Psoas muscle (tissue), 8 donors: ENCODE data around the gene RAB11FIP3. TPM values are rescaled to one million over a fixed set of nuclear protein-coding genes. Genes with fewer than 3 reads are reported as not detected.
A peak's percentile ranks its signal among the peaks of the same experiment; 100 is the strongest.

Experiments used
- ATAC-seq, 4 donors: fragments of 200-7000 bp; cut with Tn5 transposase; one replicate each; pipeline ENCODE4 v1.9.1; 2020; ENCODE audit warnings: moderate library complexity in 3 of 4, mild to moderate bottlenecking in 2 of 4
- DNase-seq, 2 donors: peaks; one replicate each; pipeline ENCODE4 v3.0.0-alpha.2; 2020
- H3K27ac ChIP-seq: fragments of 200-600 bp; one replicate; pipeline ENCODE4 v1.8.0; 2022
- H3K27me3 ChIP-seq, 3 donors: fragments of 200-600 bp in 1 of 3; one replicate each; pipeline versions ENCODE4 v1.6.1 to v1.8.0; 2013 to 2022; ENCODE audit warnings: low read length in 2 of 3, mild to moderate bottlenecking in 2 of 3, moderate library complexity in 1 of 3; ENCODE audit not compliant: insufficient read depth in 3 of 3
- H3K36me3 ChIP-seq, 2 donors: fragments of 200-600 bp in 1 of 2; one replicate each; pipeline versions ENCODE4 v1.6.1 to v1.8.0; 2013 to 2022; ENCODE audit warnings: low read depth in 1 of 2, mild to moderate bottlenecking in 1 of 2, moderate library complexity in 1 of 2; ENCODE audit not compliant: insufficient read depth in 1 of 2
- H3K4me1 ChIP-seq: fragments of 200-600 bp; one replicate; pipeline ENCODE4 v1.8.0; 2022
- H3K4me3 ChIP-seq: fragments of 200-600 bp; one replicate; pipeline ENCODE4 v1.8.0; 2022; ENCODE audit warnings: mild to moderate bottlenecking
- H3K9me3 ChIP-seq: fragments of 200-600 bp; one replicate; pipeline ENCODE4 v1.8.0; 2022
- WGBS, 3 donors: extraction: QIAGEN DNeasy Blood & Tissue Kit; methylation state at CpG; one replicate each; pipeline versions ENCODE4 v1.1.6 to v1.1.7; 2013; 5-methylcytosine and 5-hydroxymethylcytosine counted together
- intact Hi-C, 2 donors: fragments of 100-400 bp; cut with DNase I; formaldehyde crosslinking; loops; one replicate each; pipeline versions ENCODE4 v1.11.0 to v1.14.2; 2022
- polyA plus RNA-seq, 3 donors: library from polyadenylated mRNA; stranded (reverse); fragments of 200-250 nt; gene quantifications; one replicate each; pipeline ENCODE4 v1.2.3, GENCODE V29; 2013
- total RNA-seq, 4 donors: library from RNA; stranded (reverse); fragmentation: NEBNext Ultra II Directional in 2 of 4; extraction: Animal tissue kit (Norgen Biotek cat#: 25700) in 2 of 4; gene quantifications; one replicate each; pipeline versions ENCODE4 v1.2.1 to v1.2.4, GENCODE V29; 2021 to 2023
- TF ChIP-seq, protein P1 (sequence below): fragments of 200-600 bp; IDR thresholded peaks from one replicate; pipeline ENCODE4 v1.8.0; 2022; ENCODE audit warnings: antibody characterized with exemption
- donor health status: healthy with polysubstance abuse.
- donor health status: DM: no; HTN: no; CAD: no; lungs with moderate emphysema.
- donor health status: Bipolar disorder and iron deficiency.
- donor health status: healthy.
- donor health status: DM: yes; HTN: yes; CAD: no.
- donor health status: DM: no; HTN: no; CAD: no.
- donor health status: DM: no; HTN: no; CAD: no.
- donor health status: DM: yes; HTN: yes; CAD: no.

Gene RAB11FIP3
- total and polyA plus RNA-seq, 7 donors: 20.3 to 89.5 (median 44.7) TPM

DNA sequence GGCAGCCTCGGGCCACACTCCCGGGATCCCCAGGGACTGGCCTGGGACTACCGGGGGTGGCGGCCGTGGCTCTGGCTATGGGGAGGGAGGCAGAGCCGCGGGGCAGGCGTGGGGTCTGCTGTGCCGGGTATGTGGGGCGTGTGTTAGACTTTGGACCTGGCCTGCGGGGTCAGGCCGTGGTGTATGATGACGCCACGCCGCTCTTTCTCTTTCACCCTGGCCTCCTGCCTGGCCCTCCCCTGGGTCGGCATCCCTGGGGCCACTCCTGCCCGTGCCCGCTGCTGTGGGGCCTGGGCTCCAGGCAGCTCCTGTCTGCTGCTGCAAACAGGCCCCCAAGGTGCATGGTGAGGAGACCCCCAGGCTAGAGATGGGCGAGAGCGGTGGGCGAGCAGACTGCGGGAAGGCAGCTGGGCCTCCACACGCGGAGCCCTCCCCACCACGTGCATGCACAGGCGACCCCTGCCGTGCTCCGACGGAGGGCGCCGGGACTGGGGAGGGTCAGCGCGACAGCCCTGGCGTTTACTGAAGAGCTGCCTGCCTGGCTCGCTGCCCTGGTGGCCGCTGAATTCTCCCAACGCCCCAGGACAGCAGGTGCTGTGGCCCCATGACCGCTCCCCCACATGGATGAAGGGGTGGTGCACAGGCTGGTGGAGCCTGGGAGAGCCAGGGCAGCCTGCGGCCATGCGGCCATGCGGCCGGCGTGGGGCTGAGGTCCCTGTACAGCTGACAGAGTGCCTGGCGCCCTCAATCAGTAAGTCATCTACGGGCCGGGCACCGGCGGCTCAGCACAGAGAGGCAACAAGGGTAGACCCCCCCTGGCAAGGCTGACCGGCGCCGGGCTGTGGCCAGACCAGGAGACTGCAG lies 118.1 kb downstream of the RAB11FIP3 start:
- no peak for ATAC-seq
- Histone ChIP-seq H3K36me3 (peaks cover 0 to 22% of the 10 kb centered on the region in 2 donors), H3K9me3 (no peaks in the 10 kb centered on the region), H3K27me3 (no peaks in the 10 kb centered on the region), H3K4me1 (no peaks in the 10 kb centered on the region), H3K4me3 (no peak overlapping the region), H3K27ac (no peak overlapping the region)
- intact Hi-C loops: no loop called here
- DNase-seq: no peak
- TF ChIP-seq, protein P1, sequence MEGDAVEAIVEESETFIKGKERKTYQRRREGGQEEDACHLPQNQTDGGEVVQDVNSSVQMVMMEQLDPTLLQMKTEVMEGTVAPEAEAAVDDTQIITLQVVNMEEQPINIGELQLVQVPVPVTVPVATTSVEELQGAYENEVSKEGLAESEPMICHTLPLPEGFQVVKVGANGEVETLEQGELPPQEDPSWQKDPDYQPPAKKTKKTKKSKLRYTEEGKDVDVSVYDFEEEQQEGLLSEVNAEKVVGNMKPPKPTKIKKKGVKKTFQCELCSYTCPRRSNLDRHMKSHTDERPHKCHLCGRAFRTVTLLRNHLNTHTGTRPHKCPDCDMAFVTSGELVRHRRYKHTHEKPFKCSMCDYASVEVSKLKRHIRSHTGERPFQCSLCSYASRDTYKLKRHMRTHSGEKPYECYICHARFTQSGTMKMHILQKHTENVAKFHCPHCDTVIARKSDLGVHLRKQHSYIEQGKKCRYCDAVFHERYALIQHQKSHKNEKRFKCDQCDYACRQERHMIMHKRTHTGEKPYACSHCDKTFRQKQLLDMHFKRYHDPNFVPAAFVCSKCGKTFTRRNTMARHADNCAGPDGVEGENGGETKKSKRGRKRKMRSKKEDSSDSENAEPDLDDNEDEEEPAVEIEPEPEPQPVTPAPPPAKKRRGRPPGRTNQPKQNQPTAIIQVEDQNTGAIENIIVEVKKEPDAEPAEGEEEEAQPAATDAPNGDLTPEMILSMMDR: no peak
- WGBS, 3 donors: 79 to 85% (median 83%) methylated on average over 45 to 51 of the region's 51 CpGs

DNA sequence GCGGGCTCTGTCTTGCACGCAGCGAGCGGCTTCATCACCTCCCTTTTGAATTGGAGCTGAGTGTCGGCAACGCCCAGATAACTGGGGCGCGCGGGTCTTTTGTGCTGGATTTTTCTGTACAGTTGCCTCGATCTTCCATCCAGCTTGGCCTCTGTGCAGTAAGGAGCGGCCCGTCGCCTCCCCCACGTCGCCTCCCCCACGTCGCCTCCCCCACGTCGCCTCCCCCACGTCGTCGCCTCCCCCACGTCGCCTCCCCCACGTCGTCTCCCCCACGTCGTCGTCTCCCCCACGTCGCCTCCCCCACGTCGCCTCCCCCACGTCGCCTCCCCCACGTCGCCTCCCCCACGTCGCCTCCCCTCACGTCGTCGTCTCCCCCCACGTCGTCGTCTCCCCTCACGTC lies 119.1 kb downstream of the RAB11FIP3 start:
- no peak for DNase-seq
- 92 to 95% (median 93%) methylated on average over 45 to 46 of the region's 46 CpGs for WGBS, 3 donors
- ATAC-seq: no peak
- H3K27ac ChIP-seq: no peak overlapping the region
- no peaks in the 10 kb centered on the region for H3K27me3 ChIP-seq
- H3K36me3 ChIP-seq: peaks cover 0 to 32% of the 10 kb centered on the region in 2 donors
- no peak overlapping the region for H3K4me3 ChIP-seq
- no peaks in the 10 kb centered on the region for H3K9me3 ChIP-seq
- intact Hi-C loops: no loop called here
- H3K4me1 ChIP-seq: no peaks in the 10 kb centered on the region
- TF ChIP-seq, protein P1: no peak

DNA sequence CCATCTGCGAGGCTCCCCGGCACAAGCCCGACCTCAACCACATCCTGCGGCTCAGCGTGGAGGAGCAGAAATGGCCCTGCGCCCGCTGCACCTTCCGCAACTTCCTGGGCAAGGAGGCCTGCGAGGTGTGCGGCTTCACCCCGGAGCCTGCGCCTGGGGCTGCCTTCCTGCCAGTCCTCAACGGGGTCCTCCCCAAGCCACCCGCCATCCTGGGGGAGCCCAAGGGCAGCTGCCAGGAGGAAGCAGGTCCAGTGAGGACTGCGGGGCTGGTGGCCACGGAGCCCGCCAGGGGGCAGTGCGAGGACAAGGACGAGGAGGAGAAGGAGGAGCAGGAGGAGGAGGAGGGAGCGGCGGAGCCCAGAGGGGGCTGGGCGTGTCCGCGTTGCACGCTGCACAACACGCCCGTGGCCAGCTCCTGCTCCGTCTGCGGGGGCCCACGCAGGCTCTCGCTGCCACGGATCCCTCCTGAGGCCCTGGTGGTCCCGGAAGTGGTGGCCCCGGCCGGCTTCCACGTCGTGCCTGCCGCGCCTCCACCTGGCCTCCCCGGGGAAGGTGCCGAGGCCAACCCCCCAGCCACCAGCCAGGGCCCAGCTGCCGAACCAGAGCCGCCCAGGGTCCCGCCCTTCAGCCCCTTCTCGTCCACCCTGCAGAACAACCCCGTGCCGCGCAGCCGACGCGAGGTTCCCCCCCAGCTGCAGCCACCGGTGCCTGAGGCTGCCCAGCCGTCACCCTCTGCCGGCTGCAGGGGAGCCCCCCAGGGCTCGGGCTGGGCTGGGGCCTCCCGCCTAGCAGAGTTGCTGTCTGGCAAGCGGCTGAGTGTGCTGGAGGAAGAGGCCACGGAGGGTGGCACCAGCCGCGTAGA lies 121.7 kb downstream of the RAB11FIP3 start:
- WGBS, 3 donors: 69 to 76% (median 72%) methylated on average over 44 to 60 of the region's 60 CpGs
- intact Hi-C loops: no loop called here
- DNase-seq: peak; percentile 77 to 90

DNA sequence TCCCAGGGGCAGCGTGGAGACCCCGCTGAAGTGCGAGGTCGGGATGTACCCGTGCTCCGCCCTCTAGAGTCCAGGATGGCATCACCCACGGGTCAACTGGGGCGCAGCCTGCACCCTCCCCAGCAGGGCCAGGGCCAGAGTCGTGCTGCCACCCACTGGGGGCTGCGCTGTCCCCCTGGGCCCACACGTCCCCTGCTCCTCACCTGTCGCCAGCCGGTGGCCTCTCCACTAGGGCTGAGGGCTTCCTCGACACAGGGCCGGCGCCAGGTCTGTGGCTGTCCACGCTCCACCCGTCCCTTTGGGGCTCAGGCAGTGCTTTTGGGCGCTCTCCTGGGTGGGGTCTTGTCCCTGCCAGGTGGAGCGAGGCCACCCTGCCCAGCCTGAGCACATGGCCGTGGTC lies 123.1 kb downstream of the RAB11FIP3 start:
- Histone ChIP-seq H3K9me3 (no peaks in the 10 kb centered on the region), H3K4me1 (no peaks in the 10 kb centered on the region), H3K27me3 (no peaks in the 10 kb centered on the region), H3K4me3 (no peak overlapping the region), H3K36me3 (peaks cover 8 to 52% of the 10 kb centered on the region in 2 donors), H3K27ac (no peak overlapping the region)
- ATAC-seq (no peak), DNase-seq (no peak)
- TF ChIP-seq, protein P1: no peak
- intact Hi-C loops: no loop called here
- WGBS, 3 donors: 94 to 96% (median 95%) methylated on average over 20 to 21 of the region's 21 CpGs

More for the DNA sequence above, 121.7 kb downstream of the RAB11FIP3 start:
- ATAC-seq: peak; percentile 68 to 83 (median 74)
- no peaks in the 10 kb centered on the region for H3K9me3 ChIP-seq
- H3K4me3 ChIP-seq: no peak overlapping the region
- H3K4me1 ChIP-seq: no peaks in the 10 kb centered on the region
- H3K27ac ChIP-seq: no peak overlapping the region
- no peaks in the 10 kb centered on the region for H3K27me3 ChIP-seq
- peaks cover 4 to 41% of the 10 kb centered on the region in 2 donors for H3K36me3 ChIP-seq
- TF ChIP-seq, protein P1: peak; percentile 49
